Activated naive CD4-positive, alpha-beta T cell treated with anti-CD3 and anti-CD28 coated beads, Interleukin-2, amount 10 ng/mL, durations not matched to agents 7 days and 5 days (primary cell): ENCODE data around the gene CCDC174.

Experiments used
- CTCF ChIA-PET: fragments of 350-600 bp; sonication (Branson Sonifier 250); formaldehyde crosslinking; loops from one replicate; lab custom pipeline; 2021; ENCODE audit warnings: antibody characterized with exemption; lab: Charles Lee
- DNase-seq: peaks from one replicate; pipeline ENCODE4 v3.0.0-alpha.2; 2020
- H3K27ac Mint-ChIP-seq: one replicate; pipeline ENCODE4 v1.8.0; 2021; ENCODE audit warnings: mild to moderate bottlenecking, moderate library complexity, mixed read lengths
- H3K27me3 Mint-ChIP-seq: one replicate; pipeline ENCODE4 v1.8.0; 2021; ENCODE audit warnings: mild to moderate bottlenecking, mixed read lengths
- H3K36me3 Mint-ChIP-seq: one replicate; pipeline ENCODE4 v1.8.0; 2021; ENCODE audit warnings: mixed read lengths
- H3K4me1 Mint-ChIP-seq: one replicate; pipeline ENCODE4 v1.8.0; 2021; ENCODE audit warnings: mixed read lengths
- H3K4me3 Mint-ChIP-seq: one replicate; pipeline ENCODE4 v1.8.0; 2021; ENCODE audit warnings: mild to moderate bottlenecking, moderate library complexity, mixed read lengths
- H3K9me3 Mint-ChIP-seq: one replicate; pipeline ENCODE4 v1.8.0; 2021; ENCODE audit warnings: mixed read lengths

Gene CCDC174

GRCh38 chr3:14616606-14617507, 34.7 kb upstream of the CCDC174 start:
- Mint-ChIP-seq H3K36me3 (no peaks in the 10 kb centered on the region), H3K4me3 (no peak overlapping the region), H3K4me1 (no peaks in the 10 kb centered on the region), H3K9me3 (no peaks in the 10 kb centered on the region), H3K27me3 (peaks cover 51% of the 10 kb centered on the region), H3K27ac (no peak overlapping the region)
- CTCF ChIA-PET: interaction anchor here (0.6 kb wide), 1 partner anchor 9 kb away, joined by 3 read pairs; no protein-coding TSS in a partner anchor
- DNase-seq: no peak

DNA sequence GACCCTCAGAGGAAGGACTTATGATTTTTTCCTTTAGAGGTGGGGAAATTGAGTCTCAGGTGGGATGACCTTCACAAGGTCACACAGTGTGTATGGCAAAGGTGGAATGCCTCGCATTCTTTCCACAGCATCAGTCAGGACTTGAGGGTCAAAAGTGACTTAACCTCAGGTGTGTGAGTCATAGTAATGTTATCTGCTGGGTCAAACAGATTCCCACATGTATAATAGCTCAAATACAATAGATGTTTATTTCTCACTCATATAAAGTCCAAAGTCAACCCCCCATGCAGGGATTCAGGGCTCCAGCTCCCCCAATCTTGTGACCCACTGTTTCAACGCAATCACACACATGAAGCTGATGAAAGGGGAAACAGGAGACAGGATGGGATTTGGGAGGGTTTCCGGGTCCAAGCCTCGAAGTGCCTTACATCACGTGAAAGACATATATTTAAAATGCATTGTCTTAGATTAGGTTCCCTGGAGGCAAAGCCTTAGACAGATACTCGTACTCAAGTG, 34.0 kb upstream of the CCDC174 start:
- Mint-ChIP-seq H3K27ac (no peak overlapping the region), H3K9me3 (no peaks in the 10 kb centered on the region), H3K4me3 (no peak overlapping the region), H3K27me3 (peaks cover 46% of the 10 kb centered on the region), H3K4me1 (no peaks in the 10 kb centered on the region), H3K36me3 (no peaks in the 10 kb centered on the region)
- CTCF ChIA-PET: no interaction called here
- no peak for DNase-seq

DNA sequence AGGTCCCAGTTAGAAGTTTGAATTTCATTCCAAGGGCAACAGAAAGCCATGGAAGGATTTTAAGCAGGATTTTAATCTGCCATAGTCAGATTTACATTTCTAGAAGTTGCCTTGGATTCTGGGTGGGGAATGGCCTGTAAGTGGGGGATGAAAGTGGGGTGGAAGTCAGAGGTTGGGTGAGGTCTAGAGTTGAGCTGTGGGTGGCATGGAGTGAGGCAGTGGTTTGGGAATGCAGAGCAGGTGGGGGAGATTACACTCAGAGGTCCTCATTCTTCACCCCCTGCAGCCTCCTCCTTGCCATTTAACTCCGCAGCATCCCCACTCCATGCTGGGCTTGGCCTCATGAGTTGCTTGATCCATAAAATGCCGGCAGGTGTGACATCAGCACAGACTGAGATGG, 32.0 kb upstream of the CCDC174 start:
- H3K36me3 Mint-ChIP-seq: no peaks in the 10 kb centered on the region
- H3K4me1 Mint-ChIP-seq: no peaks in the 10 kb centered on the region
- DNase-seq: no peak
- CTCF ChIA-PET: no interaction called here
- no peaks in the 10 kb centered on the region for H3K9me3 Mint-ChIP-seq
- H3K27me3 Mint-ChIP-seq: peaks cover 44% of the 10 kb centered on the region
- no peak overlapping the region for H3K27ac Mint-ChIP-seq
- no peak overlapping the region for H3K4me3 Mint-ChIP-seq

- CTCF ChIA-PET: no interaction called here
- no peaks in the 10 kb centered on the region for H3K36me3 Mint-ChIP-seq
- no peaks in the 10 kb centered on the region for H3K9me3 Mint-ChIP-seq
- peaks cover 46% of the 10 kb centered on the region for H3K27me3 Mint-ChIP-seq
- DNase-seq: no peak
- no peak overlapping the region for H3K27ac Mint-ChIP-seq
- no peaks in the 10 kb centered on the region for H3K4me1 Mint-ChIP-seq
- no peak overlapping the region for H3K4me3 Mint-ChIP-seq
Observed at GRCh38 chr3:14620512-14620911, 31.1 kb upstream of the CCDC174 start.

- CTCF ChIA-PET: no interaction called here
- Mint-ChIP-seq H3K27ac (no peak overlapping the region), H3K4me1 (no peaks in the 10 kb centered on the region), H3K9me3 (no peaks in the 10 kb centered on the region), H3K27me3 (peaks cover 45% of the 10 kb centered on the region), H3K36me3 (no peaks in the 10 kb centered on the region), H3K4me3 (no peak overlapping the region)
- DNase-seq: no peak
Observed at GRCh38 chr3:14621093-14621492, 30.5 kb upstream of the CCDC174 start.

DNA sequence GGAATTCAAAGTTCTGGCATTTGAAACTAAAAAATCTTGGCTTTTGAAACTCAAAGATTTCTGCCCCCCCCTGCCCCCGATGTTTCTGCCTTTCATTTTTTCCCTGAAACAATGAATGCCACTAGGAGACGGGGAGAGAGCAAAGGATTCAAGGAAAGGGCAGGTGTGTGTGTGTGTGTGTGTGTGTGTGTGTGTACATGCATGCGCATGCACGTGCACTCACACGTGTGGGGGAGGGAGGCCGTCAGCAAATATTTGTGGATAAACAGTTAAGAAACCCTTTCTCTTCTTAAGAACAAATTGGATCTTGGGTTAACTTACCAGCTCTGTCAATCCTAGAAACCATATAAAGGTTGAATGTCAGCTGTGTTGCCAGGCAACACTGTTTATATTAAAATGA, 29.2 kb upstream of the CCDC174 start:
- Mint-ChIP-seq H3K27me3 (peaks cover 38% of the 10 kb centered on the region), H3K27ac (no peak overlapping the region), H3K4me3 (no peak overlapping the region), H3K4me1 (no peaks in the 10 kb centered on the region), H3K36me3 (no peaks in the 10 kb centered on the region), H3K9me3 (no peaks in the 10 kb centered on the region)
- CTCF ChIA-PET: no interaction called here
- no peak for DNase-seq

DNA sequence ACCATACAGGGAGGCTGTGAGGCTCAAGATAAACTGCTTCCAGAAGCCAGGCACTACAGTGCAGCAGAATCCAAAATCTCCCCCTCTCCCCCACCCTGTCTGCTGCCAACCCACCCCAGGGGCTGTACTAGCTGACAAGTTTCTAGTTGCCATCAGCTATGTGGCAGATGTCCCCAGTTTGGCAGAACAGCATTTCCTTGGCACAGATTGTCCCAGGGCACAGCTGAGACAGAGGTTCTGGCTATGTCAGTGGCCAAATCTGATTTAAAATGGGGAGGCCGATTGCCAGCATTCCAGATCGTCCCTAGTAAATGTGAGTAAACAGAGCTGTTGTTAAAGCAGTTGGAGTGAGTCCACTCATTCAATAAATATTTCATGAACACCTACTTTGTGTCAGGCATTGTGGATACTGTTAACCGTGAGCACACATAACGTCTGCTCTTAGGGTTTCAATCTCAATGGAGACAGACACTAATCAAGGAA, 28.0 kb upstream of the CCDC174 start:
- no peaks in the 10 kb centered on the region for H3K9me3 Mint-ChIP-seq
- H3K36me3 Mint-ChIP-seq: no peaks in the 10 kb centered on the region
- peaks cover 38% of the 10 kb centered on the region for H3K27me3 Mint-ChIP-seq
- no peaks in the 10 kb centered on the region for H3K4me1 Mint-ChIP-seq
- H3K4me3 Mint-ChIP-seq: no peak overlapping the region
- no peak overlapping the region for H3K27ac Mint-ChIP-seq
- CTCF ChIA-PET: no interaction called here
- no peak for DNase-seq

DNA sequence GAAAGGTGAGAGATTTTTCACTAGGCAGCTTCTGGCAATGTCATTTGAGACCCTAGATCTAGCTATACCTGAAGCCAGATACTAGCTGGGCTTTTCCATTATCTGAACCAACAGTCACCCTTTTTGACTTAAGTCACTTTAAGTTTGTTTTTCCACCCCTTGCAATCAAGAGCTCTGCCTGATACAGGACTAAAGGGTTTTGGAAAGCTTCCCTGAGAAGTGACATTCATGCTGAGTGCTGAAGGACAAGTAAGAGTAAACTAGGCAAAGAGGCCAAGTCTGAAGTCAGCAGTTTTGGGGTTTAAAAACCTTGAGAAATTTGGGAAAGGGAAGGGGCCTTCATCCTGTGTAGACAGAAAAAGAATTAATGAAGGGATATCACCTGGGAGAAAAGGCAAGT, 27.1 kb upstream of the CCDC174 start:
- H3K9me3 Mint-ChIP-seq: no peaks in the 10 kb centered on the region

DNA sequence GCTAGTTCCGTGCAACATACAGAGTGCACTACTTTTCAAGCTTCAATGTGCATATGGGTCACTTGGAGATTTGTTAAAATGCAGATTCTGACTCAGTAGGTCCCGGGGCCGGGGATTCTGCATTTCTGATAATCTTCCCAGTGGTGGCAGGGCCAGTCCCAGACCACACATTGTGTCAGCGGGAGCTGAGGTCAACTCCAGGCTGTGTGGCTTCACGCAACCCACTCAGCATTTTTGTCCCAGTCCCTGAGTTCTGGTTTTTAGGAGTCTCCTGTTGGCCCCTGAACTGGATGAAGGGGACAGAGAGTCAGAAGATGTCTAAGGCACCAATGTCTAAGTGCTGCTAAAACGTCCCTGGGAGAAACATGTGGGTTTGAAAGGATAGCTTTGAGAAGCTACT, 26.1 kb upstream of the CCDC174 start:
- no peak overlapping the region for H3K27ac Mint-ChIP-seq
- CTCF ChIA-PET: interaction anchor here (0.6 to 1.4 kb wide), 3 partner anchors 8 to 157 kb away, joined by 3 to 4 read pairs (median 3); no protein-coding TSS in a partner anchor
- DNase-seq: no peak
- peaks cover 36% of the 10 kb centered on the region for H3K27me3 Mint-ChIP-seq
- H3K4me3 Mint-ChIP-seq: no peak overlapping the region
- H3K36me3 Mint-ChIP-seq: no peaks in the 10 kb centered on the region
- no peaks in the 10 kb centered on the region for H3K9me3 Mint-ChIP-seq
- no peaks in the 10 kb centered on the region for H3K4me1 Mint-ChIP-seq

More for the DNA sequence above, 27.1 kb upstream of the CCDC174 start:
- Mint-ChIP-seq H3K4me1 (no peaks in the 10 kb centered on the region), H3K27ac (no peak overlapping the region), H3K36me3 (no peaks in the 10 kb centered on the region), H3K4me3 (no peak overlapping the region), H3K27me3 (peaks cover 34% of the 10 kb centered on the region)
- DNase-seq: no peak
- CTCF ChIA-PET: interaction anchor here (1.4 kb wide), 1 partner anchor 9 kb away, joined by 4 read pairs; no protein-coding TSS in a partner anchor

DNA sequence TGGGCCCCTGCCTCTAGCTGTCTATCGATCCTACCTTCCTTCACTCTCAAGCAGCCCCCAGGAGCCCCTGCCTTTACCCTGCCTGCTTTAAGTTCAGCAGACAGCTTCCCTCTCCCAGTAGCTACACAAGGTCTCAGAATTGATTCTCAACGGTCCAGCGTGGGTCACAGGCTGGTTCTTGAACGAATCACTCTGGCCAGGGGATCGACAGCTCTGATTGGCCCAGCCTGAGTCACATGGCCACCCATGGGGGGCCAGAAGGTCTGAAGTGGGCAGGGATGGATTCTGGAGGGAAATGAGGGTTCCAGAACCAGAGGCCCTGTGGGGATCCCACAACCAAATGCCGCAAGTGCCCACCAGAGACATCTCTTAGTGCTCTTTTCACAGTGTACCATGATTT, 23.7 kb upstream of the CCDC174 start:
- no peaks in the 10 kb centered on the region for H3K36me3 Mint-ChIP-seq
- no peaks in the 10 kb centered on the region for H3K4me1 Mint-ChIP-seq
- H3K9me3 Mint-ChIP-seq: no peaks in the 10 kb centered on the region
- peaks cover 41% of the 10 kb centered on the region for H3K27me3 Mint-ChIP-seq
- no peak overlapping the region for H3K27ac Mint-ChIP-seq
- CTCF ChIA-PET: no interaction called here
- no peak overlapping the region for H3K4me3 Mint-ChIP-seq
- DNase-seq: no peak

- Mint-ChIP-seq H3K4me3 (no peak overlapping the region), H3K9me3 (no peaks in the 10 kb centered on the region), H3K4me1 (no peaks in the 10 kb centered on the region), H3K27ac (no peak overlapping the region), H3K36me3 (no peaks in the 10 kb centered on the region), H3K27me3 (peaks cover 40% of the 10 kb centered on the region)
- DNase-seq: no peak
- CTCF ChIA-PET: no interaction called here
Observed at GRCh38 chr3:14628406-14628805, 23.2 kb upstream of the CCDC174 start.

DNA sequence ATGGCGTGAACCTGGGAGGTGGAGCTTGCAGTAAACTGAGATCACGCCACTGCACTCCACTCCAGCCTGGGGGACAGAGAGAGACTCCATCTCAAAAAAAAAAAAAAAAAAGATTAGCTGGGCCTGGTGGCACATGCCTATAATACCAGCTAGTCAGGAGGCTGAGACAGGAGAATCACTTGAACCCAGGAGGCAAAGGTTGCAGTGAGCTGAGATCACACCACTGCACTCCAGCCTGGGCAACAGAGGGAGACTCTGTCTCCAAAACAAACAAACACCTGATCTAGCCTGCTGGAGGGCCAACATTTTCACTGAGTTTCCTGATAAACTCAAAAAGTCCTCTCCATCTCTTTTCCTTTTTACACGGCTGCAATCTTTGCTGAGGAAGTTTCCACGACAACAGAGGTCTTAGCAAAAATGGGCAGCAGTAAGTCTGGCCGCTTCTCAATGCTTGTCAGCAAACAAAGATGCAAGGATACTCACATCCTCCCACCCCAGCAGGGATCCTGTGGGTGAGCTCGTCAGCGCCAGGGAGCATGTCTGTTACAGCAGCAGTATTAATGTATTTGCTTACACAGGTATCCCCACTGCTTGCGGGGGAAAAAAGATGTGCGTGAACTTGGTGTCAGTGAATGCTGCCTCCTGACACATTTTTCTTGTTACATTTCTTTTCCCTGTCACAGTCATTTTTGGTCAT, 21.0 kb upstream of the CCDC174 start:
- CTCF ChIA-PET: interaction anchor here (0.7 kb wide), 1 partner anchor 291 kb away, joined by 3 read pairs; no protein-coding TSS in a partner anchor
- Mint-ChIP-seq H3K4me1 (no peaks in the 10 kb centered on the region), H3K27me3 (peaks cover 37% of the 10 kb centered on the region), H3K9me3 (no peaks in the 10 kb centered on the region), H3K4me3 (no peak overlapping the region), H3K27ac (no peak overlapping the region), H3K36me3 (no peaks in the 10 kb centered on the region)
- DNase-seq: no peak

- Mint-ChIP-seq H3K4me1 (no peaks in the 10 kb centered on the region), H3K4me3 (no peak overlapping the region)
- DNase-seq: no peak
Observed at GRCh38 chr3:14631101-14631497, 20.5 kb upstream of the CCDC174 start.

More at GRCh38 chr3:14631101-14631497, 20.5 kb upstream of the CCDC174 start:
- no peaks in the 10 kb centered on the region for H3K9me3 Mint-ChIP-seq
- H3K36me3 Mint-ChIP-seq: no peaks in the 10 kb centered on the region
- CTCF ChIA-PET: interaction anchor here (2.6 kb wide), 1 partner anchor 150 kb away, joined by 10 read pairs; no protein-coding TSS in a partner anchor
- H3K27ac Mint-ChIP-seq: no peak overlapping the region
- peaks cover 38% of the 10 kb centered on the region for H3K27me3 Mint-ChIP-seq
